T1000 (cell line): ENCODE measurements around the gene RHOBTB1.

ENCODE experiments used
- DNase-seq: peaks from one replicate; lab custom pipeline; 2025; ENCODE audit warnings: mixed read lengths; lab: John Stamatoyannopoulos, UW

RHOBTB1 gene

DNA sequence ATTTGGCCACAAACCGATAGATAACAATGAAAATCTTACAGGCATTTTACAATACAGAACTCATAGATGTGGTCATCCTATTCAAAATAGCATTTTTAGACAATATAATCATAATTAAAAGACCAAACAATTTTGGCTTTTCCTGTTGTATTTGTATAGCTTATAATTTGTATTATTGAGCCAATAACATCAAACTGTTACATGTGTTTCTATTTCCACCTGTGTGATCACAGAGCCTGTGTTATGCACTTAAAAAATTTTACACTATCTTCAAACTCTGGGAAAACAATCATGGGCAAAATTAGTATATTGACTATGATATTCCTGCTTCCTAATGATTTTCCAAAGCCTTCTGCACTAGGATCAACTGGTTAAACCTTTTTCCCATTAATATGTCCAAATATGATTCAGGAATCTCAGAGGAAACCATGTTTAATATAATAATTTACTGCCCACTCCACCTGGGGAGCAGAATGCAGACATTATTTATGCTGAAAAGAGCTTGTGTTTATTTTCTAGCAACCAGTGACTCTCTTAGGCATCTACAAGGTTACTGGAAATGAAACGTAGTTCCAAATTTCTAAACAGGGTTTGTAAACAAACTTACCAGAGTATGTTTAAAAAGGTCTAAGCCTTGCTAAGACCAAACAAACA lies 1.7 kb downstream of the RHOBTB1 start:
- DNase-seq, result no peak

DNA sequence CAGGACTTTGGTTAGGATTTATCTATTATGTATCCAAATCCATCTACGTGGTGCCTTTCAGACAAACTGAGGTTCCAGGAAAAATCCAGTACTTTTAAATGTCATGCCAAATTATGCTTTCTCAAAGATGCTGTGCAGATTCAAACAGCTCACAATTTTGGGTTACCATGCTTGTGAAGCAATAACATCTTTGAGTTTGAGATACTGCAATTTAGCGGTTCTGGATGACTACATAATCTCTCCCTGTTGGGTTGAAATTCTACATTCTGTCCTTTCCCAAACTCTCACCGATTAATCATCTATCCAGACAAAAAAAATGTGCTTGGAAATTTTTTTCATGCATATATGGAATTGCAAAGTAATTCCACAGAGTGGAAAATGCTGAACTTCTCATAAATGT lies 3.5 kb downstream of the RHOBTB1 start:
- no peak for DNase-seq

DNA sequence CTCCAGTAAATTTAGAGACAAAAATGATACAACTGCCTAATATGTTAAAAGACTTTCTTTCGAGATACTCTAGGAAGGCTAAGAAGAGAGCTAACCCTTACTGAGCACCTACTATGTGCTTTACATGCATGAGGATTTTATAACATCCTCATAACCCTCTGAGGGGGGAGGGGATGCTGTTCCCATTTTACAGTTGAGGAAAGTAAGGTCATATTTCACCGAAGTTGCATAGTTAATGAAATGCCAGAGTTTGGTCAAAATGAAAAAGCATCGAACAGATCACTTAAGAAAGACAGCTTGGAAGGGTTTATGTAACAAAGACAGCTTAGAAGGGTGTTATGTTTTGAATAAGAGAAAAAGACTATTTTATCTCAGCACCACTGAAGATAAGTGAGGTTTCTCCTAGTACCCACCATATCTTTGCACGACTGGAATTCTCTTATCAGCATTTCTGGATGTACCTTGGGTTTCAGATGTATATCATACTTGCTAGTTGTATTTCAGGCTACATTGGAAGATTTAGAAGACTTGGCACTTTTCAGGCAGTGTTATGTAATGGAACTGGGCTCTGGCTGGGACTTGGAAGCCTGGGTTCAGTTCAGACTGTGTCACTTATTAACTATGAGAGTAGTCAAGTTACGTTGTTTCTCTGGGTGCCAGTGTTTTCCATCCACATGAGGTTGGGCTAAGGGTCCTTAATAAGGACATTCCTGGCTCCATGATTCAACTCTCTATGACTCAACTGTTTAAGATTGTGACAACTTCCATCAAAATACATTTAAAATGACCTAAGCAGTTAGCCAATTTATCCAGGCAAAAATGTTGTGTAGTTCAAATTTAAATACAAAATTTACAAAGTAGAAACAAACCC lies 6.0 kb downstream of the RHOBTB1 start:
- no peak for DNase-seq

DNA sequence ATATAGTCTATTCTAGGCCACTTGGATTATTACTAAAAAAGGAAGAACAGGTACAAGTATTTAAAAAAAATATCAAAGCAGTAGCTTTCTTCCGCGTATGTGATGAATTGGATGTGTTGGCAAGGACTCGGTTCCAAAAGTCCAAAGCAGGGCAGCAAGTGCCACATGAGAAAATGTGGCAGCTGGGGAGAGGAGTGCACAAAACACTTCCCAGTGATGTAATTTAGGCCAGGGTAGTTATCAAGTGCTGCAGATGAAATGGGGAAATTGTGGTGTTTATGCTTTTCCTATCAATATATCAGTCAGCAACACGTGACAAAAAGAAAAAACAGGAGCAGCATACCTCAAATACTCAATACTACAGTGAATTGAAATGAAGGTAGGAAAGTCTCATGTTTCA lies 7.0 kb downstream of the RHOBTB1 start:
- no peak for DNase-seq

DNA sequence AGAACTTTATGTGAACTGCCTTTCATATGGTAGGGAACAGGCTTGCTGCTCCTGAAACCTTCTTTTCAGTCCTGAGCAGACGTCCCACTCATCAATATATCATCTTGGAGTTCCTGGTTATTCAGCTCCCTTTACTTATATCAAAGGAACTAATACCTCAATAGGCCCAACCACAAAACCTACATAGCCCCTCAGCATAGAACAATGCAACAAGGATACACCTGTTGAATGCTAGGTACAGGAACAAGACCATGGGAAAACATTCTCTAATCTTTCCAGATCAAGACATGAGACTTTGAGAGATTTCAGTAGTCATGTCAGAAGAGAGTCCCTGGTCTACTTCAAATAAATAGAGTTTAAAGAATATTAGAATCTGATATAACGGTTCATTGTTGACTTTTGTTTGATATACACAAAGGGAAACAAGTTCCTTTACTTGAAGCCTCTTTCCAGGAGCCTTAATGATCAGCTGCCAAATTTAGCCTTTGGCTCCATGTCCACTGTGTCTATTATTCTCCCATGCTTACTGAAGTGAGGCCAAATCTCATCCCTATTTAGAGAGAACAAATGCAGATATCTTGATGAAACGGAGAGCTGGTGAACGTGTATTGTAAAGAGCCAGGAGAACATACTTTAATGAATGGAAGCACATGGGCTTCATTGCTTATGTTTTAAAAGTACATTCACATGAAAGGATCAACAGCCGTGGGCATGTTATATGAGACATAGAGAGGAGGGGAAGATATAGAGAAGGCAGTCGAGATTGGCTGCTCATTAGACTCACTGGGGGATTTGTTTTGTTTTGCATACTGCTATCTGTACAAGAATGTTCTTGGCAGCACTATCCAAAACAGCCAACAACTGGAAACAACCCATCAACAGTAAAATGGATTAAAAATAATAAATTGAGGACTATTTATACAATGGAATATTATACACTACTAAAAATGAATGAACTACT lies 9.5 kb downstream of the RHOBTB1 start:
- DNase-seq, result no peak

DNA sequence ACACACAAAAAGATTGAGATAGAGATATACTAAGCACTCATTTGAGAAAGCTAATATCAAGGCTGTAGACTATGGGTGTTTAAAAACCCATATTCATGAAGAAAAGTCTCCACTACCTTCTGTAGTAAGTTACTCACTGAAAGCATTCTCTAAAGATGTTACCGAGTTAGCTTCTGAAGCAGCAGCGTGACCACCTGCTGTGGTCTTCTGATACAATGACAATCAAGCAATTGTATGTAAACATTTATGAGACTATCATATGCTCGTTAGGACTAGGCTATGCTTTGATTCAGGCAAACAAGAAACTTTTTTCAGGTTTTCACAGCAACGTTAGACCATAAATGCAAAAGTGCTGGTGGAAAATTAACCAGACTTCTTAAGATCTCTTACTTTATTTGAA lies 11.2 kb downstream of the RHOBTB1 start:
- DNase-seq, result no peak

DNA sequence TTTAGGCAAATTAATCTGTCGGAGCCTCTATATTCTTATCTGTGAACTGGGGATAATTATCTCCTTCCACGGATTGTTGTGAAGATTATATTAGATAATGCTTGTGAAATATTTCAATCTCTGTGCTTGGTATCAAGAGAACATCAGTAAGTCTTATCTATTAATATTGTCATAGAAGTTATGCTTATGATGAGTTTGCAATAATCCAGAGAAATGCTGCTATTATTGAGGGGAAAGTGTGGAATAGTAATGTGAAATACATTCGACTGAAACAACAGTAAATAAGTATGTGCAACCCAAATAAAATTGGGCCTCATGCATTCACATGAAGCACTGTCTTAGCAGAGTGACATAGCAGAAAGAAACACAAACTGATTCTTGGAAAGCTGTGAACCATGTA lies 13.7 kb downstream of the RHOBTB1 start:
- DNase-seq, result no peak

DNA sequence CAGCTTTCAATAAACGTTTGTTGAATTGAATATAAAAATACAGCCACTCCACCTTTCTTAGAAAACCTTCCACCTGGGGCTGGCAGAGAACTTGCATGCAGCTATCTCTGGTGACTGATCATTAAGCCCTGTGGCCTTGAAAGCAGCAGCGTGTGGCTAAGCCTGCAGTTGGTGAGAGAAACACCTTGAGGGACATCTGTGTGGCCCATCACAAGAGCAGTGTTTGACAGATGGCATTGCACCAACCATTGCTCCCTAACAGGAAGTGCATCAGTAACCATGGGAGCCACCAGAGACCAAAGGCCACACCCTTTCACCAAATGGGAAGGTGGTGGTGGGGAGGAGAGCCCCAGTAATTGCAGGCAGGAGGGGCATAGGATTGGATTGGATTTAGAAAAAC lies 22.4 kb downstream of the RHOBTB1 start:
- DNase-seq, result no peak

DNA sequence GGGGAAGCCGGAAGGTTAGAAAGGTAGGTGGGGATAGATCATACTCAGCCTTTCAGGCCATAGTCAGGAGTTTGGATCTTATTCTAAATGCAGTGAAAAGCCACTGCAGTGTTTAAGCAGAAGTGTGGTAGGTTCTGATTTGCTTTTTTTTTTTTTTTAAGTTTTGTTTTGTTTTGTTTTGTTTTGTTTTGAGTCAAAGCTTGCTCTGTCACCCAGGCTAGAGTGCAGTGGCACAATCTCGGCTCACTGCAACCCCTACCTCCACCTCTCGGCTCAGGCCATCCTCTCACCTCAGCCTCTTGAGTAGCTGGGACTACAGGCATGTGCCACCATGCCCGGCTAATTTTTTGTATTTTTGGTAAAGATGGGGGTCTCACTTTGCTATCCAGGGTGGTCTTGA lies 23.5 kb downstream of the RHOBTB1 start:
- no peak for DNase-seq

DNA sequence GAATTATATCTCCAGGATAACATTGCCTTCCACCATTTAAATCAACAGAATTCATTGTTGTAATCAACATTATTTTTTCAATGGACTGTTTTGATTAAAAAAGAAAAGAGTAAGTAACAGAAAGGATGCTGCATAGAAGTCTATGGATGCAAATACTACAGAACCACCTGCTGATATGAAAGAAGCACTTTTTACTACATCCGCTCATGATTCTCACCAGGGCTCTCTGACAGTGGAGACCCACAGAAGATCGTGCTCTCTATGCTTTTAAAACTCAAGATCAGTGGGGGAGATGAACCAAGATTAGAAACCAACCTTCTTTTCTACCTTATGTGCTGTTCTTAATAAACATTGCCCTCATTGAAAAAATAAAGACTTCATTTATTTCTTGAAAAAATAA lies 24.4 kb downstream of the RHOBTB1 start:
- no peak for DNase-seq

DNA sequence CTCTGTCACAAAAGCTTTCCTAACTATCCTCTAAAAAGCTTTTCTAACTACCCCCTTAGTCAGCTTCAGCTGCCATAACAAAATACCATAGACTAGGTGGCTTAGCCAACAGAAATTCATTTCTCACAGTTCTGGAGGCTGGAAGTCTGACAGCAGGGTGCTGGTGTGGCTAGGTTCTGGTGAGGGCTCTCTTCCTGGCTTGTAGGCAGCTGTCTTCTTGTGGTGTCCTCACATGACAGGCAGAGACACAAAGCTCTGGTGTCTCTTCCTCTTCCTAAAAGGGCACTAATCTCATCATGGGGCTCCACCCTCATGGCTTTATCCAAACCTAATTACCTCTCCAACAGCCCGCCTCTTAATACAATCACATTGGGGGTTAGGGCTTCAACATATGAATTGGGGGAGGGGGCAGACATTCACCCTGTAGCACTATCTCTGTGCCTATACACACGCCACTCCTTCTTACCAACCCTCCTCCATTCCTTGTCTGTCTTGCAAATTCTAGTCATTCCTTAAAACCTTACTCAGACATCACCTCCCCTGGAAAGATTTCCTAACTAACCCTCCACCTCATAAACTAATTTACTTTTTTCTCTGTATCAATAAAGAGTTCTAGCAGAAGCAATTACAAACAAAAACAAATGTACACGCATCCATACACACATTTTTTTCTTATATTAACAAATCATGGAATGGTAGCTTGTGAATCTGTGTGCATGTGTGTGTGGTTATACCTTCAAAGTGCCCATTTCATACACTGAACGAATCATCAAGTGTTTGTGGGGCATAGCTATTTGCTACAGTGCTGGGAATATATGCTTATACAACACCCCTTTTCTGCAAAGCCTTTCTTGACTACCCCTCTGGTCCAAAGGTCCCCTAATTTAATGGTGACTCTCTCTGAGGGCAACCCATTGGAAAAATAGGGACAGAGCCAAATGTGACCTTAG lies 26.4 kb downstream of the RHOBTB1 start:
- no peak for DNase-seq

DNA sequence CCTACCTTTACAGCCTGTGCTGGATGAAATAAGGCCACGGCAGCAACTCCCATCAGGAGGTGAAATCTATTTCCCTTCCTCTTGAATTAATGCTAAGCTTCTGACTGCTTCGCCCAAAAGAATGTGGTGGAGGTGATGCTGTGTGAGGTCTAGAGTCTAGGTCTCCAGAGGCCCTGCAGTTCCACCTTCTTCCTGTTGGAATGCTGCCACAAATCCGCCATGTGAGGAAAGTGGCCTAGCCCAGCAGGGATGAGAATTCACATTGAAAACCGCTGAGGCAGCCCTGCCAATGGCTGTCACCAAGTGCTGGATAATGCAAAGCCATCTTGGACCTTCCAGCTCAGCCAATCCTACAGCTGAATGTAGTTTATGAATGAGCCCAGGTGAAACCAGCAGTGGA lies 28.0 kb downstream of the RHOBTB1 start:
- no peak for DNase-seq

DNA sequence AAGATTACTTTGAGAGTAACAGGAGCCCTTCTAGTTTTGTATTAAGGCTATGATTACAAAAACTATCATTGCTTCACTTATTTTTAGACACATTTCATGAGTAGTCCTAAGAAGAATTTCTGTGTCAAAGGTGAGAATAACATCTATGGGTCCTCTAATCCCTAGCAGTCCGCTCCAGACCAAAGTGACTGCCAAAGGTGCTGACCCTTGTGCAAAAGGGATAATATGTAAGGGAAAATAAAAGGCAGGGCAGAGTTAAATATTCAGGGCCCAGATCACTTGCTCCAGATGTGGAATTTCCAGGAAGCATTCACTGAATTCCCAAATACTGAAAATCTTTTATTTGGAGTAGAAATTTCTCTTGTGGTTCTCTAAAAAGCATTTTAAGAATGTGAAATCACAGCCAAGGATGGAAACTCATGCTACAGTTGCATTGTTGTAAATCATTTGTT lies 29.3 kb downstream of the RHOBTB1 start:
- no peak for DNase-seq

DNA sequence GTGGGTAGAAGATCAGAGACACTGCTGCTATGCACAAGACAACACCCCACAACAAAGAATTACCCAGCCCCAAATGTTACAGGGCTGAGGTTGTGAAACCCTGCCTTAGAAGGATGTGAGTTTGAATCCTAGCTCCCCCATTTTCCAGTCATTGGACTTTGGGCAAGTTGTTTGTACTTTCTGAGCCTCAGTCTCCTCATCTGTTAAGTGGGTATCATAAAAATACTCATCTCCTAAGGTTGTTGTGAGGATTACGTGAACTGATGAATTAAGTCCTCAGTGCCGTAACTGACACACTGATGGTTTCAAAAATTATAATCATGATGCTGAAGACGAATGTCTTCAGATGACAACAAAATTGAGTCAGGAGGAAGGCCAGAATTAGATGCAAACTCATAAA lies 30.3 kb downstream of the RHOBTB1 start:
- no peak for DNase-seq

DNA sequence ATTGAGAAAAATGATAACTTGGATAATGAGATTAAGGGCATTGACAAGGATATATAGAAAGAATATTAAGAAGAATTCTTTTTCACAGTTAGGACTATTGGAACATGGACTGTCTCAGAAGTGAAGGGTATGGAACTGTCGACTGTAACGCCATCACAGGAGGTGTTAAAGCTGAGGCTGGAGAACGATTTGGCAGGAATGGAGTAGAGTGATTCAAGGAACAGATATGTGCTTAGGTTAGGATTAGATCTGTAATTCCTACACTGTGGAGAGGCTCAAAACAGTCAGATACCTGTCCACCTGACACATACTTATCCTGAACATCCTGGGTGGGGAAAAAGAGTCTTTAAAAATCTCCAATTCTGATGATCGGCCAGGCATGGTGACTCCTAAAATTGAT lies 30.9 kb downstream of the RHOBTB1 start:
- no peak for DNase-seq

DNA sequence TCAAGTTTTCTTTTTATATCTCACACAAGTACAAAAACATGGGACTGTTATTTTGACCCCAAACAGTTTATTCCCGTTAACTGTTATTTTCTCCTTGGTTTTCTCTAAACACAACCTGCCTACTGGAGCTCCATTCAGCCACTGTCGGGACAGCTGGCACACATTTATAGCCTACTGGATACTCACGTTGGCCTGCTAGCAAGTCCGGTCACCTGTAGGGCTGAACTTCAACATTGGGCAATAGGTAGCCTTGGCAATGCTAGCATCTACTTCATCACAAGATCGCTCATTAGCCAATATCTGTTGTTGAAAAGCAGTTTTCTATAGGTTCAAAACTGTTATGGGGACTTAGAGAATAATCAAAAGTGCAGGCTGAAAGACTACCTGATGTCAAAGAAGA lies 32.3 kb downstream of the RHOBTB1 start:
- no peak for DNase-seq

DNA sequence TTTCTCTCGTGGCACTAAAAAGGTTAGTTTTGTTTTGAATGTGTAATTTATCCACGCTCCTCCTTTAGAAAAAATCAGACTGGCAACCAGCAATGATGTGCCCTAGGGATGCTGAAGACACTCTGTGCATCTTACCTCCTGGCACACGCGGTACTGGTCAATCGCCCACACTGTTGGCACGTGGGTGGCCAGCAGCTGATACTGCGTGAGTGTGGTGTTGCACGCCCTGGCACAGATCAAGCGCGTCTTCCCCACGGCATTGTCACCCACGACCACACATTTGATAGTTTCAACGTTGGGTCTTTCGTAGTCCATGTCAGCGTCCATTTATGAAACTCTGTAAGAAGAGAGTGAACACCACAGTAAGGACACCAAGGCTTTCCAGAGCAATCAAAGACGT lies 32.8 kb downstream of the RHOBTB1 start:
- DNase-seq, result no peak

DNA sequence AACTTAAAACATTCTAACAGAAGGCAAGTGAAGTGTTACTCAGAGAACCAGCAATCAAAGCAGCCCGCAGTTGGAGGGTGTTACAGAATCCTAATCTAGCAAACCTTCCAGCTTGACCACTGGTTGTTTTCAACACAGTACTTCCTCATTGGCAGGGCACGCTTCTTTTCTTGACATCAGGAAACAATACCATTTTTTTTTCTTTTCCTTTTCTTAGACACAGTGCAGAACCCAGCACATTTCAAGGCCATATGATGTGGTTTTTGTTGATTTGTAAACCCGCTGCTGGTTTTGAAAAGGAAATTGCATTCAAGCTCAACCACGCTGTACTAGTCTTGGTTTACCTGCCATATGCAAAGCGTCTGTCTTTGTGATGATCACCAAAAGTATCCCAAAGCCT lies 33.4 kb downstream of the RHOBTB1 start:
- DNase-seq, result no peak

DNA sequence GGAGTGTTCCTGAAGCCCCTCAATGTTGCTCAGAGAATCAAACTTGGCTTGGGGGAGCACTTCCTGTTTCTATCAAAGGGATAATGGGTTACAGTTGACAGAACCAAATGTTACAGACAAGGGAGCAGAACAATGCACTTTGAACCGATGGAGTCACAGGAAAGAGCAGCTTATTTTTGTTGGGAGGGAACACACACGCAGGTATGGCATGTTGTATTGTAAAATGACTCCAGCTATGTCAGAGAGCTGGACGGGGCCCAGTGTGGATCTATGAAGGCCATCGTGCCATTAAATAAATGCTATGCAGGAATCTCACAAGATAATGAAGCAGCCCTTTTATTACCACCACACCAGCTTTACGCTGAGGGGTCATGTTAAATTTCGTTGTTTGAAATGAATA lies 35.1 kb downstream of the RHOBTB1 start:
- no peak for DNase-seq

DNA sequence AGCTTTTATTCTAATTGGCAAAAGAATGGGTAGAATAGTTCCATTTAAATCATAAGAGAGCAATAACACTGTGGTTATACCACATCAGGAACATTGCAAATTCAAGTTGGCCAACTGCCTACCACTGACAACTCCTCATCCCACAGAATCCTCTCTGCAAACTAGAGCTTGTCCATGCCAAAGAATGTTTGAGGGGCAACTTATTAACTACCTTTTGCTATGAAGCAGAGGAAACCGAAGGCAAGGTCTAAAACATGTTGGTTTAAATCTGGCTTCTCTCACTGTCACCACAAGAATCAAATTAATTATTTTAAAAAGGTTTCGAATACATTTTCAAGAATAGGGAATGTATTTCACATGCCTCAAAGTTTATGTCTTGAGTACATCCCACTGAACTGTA lies 36.0 kb downstream of the RHOBTB1 start:
- DNase-seq, result no peak

DNA sequence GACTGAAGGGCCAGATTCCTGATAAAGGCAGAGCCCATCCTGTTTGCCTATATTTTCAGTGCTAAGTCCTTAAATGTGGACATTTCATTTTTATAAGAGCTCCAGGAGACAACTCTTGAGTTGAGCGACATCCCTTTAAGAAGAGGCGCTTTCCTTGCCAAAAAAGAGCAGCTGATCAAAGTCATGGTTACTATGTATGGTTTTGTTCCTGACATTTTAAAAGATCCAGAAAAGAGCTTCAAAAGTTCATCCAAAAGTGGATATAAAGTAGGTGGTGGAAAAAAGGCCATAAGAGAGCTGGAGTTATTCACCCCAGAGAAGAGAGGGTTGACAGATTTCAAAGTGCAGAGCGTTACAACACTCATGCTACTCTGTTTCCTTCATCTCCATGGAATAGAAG lies 36.7 kb downstream of the RHOBTB1 start:
- DNase-seq, result no peak
